ENCODE results near the gene SYVN1.
A peak's percentile ranks its signal among the peaks of the same experiment; 100 is the strongest.
"Not testable (repeated sequence)": the region's sequence is repeated elsewhere in the genome, so short reads cannot be mapped to it uniquely, and the experiment has no call there.

SYVN1 gene

DNA sequence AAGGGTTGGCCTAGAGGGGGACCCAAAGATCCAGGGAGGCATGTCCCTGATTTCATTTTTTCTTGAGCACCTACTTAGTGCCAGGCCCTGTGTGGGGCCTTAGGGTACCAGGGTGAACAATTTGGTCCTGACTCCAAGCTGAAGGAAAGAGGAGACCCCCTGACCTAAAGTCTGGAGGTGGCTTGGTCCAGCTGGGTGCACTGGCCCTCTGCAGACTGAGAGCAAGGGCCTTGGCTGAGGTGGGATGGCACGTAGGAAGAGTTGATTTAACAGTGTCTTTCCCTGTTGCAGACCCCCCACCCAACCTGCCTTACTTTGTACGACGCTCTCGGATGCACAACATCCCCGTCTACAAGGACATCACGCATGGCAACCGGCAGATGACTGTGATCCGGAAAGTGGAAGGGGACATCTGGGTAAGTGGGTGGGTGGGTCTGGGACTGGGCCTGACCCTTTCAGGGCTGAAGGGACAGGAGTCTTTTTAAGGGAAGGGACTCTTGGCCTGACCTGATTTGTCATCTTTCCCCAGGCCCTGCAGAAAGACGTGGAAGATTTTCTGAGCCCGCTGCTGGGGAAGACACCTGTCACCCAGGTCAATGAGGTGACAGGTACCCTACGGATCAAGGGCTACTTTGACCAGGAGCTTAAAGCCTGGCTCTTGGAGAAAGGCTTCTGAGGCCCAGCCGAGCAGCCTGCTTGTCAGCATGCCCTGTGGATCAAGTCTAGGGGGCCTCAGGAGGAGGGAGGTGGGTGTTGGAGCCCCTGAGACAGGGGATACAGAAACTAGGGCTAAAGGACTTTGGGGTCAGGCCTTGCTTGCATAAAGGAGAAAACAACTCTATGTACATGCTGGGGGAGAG, 8.9 kb downstream of the SYVN1 start:
- no peak for DNase-seq

GRCh38 chr11:65124480-65125196, 9.7 kb downstream of the SYVN1 start:
- no peak for DNase-seq

GRCh38 chr11:65121865-65122696, 12.2 kb downstream of the SYVN1 start, which contains the start of the genes FAU and MRPL49:
TSS of gene FAU (minus strand) at chr11:65122134. CDS start at chr11:65121813, 321 bp downstream.
TSS of gene MRPL49 (plus strand) at chr11:65122321. CDS start at chr11:65122347, 26 bp downstream.
- DNase-seq: peak; percentile 98

DNA sequence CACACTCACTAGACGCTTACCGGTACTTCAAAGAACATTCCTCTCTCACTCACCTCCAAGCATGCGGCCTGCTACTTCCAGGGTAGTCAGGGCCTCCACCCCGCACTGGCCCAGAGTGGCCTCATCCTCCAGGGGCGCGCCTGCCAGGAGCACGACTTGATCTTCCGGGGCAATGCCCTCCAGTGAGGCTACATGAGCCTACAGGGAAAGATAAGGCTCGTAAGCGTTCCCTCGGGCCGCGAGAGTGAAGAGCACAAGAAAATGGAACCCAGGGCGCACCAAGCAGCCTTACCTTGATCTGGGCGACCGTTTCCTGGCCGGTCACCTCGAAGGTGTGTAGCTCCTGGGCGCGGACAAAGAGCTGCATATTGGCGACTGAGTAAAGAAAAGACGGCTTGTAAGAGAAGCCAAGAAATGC, 12.9 kb downstream of the SYVN1 start:
- no peak for DNase-seq

GRCh38 chr11:65120831-65121230, 13.5 kb downstream of the SYVN1 start:
- no peak for DNase-seq

- DNase-seq: no peak
Observed at GRCh38 chr11:65119670-65119995, 14.7 kb downstream of the SYVN1 start.

DNA sequence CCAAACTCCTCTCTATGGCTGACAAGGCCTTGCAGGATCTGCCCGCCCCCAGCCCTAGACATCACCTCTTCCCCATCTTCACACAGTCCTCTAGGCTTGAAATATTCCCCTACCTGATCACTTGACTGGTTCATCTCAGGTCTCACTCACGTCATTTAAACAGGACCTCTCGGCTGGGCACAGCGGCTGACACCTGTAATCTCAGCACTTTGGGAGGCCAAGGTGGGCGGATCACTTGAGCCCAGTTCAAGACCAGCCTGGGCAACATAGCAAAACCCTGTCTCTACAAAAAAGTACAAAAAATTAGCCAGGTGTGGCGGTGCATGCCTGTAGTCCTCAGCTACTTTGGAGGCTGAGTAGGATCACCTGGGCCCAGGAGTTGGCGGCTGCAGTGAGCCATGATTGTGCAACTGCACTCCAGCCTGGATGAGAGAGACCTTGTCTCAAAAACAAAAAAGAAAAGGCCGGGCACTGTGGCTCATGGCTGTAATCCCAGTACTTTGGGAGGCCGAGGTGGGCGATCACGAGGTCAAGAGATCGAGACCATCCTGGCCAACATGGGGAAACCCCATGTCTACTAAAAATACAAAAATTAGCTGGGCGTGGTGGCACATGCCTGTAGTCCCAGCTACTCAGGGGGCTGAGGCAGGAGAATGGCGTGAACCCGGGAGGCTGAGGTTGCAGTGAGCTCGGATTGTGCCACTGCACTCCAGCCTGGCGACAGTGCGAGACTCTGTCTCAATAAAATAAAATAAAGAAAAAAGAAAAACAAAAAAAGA, 15.2 kb downstream of the SYVN1 start:
- DNase-seq: not testable (repeated sequence)

- DNase-seq: no peak
Observed at GRCh38 chr11:65118097-65118837, 16.1 kb downstream of the SYVN1 start.

- peak; percentile 100 for DNase-seq
Observed at GRCh38 chr11:65117206-65118096, 16.9 kb downstream of the SYVN1 start, which contains the start of gene ZNHIT2. TSS of gene ZNHIT2 (minus strand) at chr11:65117701. CDS start at chr11:65117653, 48 bp downstream.

DNA sequence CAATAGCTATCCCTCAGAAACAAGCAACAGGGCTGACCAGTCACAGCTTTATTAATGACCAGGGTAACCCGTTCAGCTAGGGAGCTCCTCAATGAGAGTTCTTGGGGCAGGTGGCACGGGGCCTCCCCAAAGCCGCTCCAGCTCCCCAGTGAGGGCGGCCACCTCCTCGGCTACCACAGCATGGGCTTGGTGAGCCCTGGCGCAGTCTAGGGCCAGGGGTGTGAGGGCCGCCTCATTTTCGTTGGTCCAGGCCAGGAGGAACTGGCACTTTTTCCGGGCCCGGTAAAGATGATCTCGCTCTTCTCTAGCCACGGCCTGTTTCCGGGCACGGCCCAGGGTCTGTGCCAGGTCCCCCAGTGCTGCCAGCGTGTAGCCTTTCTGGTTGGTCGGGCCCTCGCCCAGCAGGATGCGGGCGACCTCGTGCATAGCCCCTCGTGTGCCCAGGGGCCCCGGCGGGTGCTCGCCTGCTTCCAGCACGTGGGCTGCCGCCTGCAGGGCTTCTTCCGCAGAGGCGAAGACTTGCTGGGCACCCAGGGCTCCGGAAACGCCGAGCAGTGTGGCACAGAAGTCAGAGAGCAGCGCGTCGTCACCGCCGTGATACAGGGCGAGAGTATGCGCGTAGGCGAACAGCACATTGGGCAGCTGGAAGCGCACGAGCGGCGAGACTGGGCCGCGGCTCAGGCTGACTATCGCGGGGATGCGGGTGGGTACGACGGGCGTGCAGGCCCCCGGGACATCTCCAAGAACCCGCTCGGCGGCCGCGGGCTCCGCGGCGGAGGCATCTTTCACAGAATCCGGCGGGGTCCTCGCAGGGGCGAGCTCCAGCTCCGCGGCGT, 17.7 kb downstream of the SYVN1 start:
- DNase-seq: peak; percentile 54

- no peak for DNase-seq
Observed at GRCh38 chr11:65115361-65116082, 18.8 kb downstream of the SYVN1 start.

DNA sequence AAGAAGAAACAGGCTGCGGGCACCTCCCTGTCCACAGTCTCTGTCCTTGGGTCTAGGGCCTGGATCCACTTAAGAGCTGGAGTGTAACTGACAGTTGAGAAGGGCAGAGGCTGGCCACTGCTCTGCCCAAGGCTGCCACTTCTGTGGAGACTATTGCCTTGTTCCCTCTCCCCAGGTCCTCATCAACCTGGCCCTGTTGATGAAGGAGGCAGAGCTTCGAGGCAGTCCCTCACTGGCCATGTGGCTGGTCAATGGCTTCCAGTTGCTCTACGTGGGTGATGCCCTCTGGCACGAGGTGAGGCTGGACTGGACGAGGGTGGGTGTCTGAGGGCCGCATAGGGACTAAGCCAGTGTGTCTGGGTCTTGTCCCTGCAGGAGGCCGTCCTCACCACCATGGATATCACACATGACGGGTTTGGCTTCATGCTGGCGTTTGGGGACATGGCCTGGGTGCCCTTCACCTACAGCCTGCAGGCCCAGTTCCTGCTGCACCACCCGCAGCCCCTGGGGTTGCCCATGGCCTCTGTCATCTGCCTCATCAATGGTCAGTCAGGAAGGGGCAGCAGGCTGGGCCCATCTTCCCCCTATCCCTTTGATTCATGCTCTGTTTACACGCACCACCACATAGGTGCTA, 19.7 kb downstream of the SYVN1 start:
- no peak for DNase-seq

DNA sequence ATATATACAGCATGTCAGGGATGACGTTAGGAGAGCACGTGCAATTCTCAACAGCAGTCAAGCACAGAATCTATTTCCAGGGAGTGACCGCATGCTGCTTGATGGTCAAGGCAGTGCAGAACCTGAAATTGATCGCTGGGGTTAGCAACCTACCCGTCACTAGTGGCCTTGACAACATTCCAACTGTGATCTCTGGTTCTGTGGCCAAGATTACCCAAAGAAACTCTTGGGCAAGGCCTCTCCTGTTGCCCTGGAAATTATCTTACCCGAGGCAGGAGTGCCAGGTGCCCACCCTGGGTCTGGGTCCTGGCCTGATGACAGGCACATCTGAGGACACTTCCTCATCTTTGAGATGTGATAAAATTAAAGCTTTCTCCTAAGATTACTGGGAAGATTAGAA, 20.5 kb downstream of the SYVN1 start:
- DNase-seq: no peak

DNA sequence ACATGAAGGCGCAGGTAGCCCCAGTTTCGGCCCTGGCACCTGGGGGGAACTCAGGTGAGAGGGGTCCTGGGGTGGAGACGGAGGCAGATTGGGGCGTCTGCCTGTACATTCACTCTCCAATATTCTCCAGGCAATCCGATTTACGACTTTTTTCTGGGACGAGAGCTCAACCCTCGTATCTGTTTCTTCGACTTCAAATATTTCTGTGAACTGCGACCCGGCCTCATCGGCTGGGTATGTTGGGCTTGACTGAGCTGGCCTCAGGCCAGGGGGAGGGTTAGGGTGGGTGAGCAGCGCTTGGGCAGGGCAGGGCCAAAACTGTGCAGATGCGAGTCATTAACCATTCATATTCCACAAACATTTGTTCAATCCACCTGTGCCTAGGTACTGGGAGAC, 21.0 kb downstream of the SYVN1 start:
- no peak for DNase-seq

DNA sequence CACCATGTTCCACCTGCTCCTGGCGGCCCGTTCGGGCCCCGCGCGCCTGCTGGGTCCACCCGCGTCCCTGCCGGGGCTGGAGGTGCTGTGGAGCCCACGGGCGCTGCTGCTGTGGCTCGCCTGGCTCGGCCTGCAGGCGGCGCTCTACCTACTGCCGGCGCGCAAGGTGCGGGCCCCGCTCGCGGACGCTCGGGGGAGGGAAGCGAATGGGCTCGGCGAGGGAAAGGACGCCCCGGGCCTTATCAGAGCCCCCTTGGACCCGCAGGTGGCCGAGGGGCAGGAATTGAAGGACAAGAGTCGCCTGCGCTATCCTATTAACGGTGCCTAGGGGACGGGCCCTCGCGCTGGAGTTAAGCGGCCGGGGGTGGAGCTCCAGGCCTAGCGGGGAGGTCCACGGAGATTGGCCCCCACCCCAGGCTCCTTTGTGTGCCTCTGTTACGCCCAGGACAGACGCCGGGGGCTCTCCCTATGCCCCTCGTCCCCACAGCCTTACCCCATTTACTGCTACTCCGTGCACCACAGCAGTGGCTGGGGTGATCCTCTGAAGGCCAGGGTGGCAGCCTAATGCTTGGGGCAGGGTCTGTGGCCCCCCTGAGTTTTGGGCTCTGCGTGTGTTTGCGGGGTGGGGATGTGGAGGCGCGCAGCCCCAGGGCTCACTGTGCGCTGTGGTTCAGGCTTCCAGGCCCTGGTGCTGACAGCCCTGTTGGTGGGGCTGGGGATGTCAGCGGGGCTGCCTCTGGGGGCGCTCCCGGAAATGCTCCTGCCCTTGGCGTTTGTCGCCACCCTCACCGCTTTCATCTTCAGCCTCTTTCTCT, 21.6 kb downstream of the SYVN1 start:
- peak; percentile 67 for DNase-seq

DNA sequence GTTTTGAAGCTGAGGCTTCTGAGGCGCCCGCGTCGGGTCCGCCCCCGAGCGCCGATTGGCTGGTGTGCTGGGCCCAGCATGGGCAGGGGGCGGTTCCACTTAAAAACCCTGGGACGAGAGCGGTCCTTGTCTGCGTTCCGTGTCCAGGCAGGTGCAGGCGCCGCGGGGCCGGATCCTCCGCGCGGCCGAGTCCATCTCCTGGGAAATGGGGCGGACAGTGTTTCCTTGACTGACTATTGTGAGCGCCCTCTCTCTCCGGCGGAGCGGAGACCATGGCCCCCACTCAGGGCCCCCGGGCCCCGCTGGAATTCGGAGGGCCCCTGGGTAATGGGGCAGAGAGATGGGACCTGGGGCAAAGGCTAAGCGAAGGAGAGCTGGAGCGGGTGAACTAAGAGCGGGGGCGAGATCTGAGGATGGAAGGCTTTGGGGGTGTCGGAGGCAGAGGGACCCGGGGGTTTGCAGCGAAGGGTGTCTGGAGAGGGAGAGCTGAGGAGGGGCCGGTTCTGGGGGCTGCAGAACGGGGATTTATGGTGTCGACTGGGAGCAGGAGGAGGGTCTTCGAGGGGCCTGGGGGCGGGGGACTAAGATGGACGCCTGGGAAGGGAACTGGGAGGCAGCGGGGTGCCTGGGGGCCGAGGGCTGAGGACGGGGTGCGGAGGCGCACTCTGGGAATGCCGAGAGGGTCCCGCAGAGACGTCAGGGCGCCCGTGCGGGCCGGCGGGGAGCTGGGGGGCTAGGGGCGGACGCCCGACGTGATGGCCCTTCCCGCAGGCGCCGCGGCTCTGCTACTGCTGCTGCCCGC, 22.4 kb downstream of the SYVN1 start, which contains the start of gene TM7SF2:
Gene TM7SF2 (plus strand): TSS at position 129 of the 802 bp plus-strand sequence. CDS start 144 bp downstream, at position 273.
- DNase-seq: peak; percentile 91

Measured in activated effector memory CD4-positive, alpha-beta T cell treated with Interleukin-2 at 50 U/mL for 16 hours (primary cell).